H9 (cell line): ENCODE results near the gene ARHGAP15. TPM values are rescaled to one million over a fixed set of nuclear protein-coding genes. Genes with fewer than 3 reads are reported as not detected.

Experiments used
- DNase-seq: peaks from one replicate; pipeline ENCODE4 v3.0.0-alpha.2; 2017
- H2AFZ ChIP-seq: one replicate; pipeline ENCODE4 v1.6.1; 2013; ENCODE audit warnings: mild to moderate bottlenecking, low read length, control low read depth, moderate library complexity
- H2AK5ac ChIP-seq: 2 replicates; pipeline ENCODE4 v1.6.1; 2013; ENCODE audit warnings: low read length, control low read depth, mixed read lengths; ENCODE audit not compliant: insufficient read length
- H2BK120ac ChIP-seq: one replicate; pipeline ENCODE4 v1.6.1; 2013; ENCODE audit warnings: low read depth, mild to moderate bottlenecking, low read length, control low read depth, inconsistent platforms; ENCODE audit not compliant: poor library complexity, severe bottlenecking
- H2BK12ac ChIP-seq: 2 replicates; pipeline ENCODE4 v1.6.1; 2013; ENCODE audit warnings: low read length, control low read depth, mixed read lengths, low read depth; ENCODE audit not compliant: insufficient read length
- H2BK15ac ChIP-seq: 2 replicates; pipeline ENCODE4 v1.6.1; 2013; ENCODE audit warnings: low read depth, low read length, control low read depth
- H2BK20ac ChIP-seq: one replicate; pipeline ENCODE4 v1.6.1; 2013; ENCODE audit warnings: low read depth, mild to moderate bottlenecking, low read length, control low read depth, inconsistent platforms; ENCODE audit not compliant: poor library complexity, severe bottlenecking
- H2BK5ac ChIP-seq: 2 replicates; pipeline ENCODE4 v1.6.1; 2013; ENCODE audit warnings: low read length, control low read depth, mixed read lengths; ENCODE audit not compliant: insufficient read length
- H3K14ac ChIP-seq: 2 replicates; pipeline ENCODE4 v1.6.1; 2013; ENCODE audit warnings: low read length, control low read depth; ENCODE audit not compliant: insufficient read depth
- H3K18ac ChIP-seq: 2 replicates; pipeline ENCODE4 v1.6.1; 2013; ENCODE audit warnings: low read depth, mild to moderate bottlenecking, mixed read lengths, low read length, control low read depth; ENCODE audit not compliant: insufficient read length
- H3K23ac ChIP-seq: 2 replicates; pipeline ENCODE4 v1.6.1; 2013; ENCODE audit warnings: low read length, control low read depth, mixed read lengths, low read depth; ENCODE audit not compliant: insufficient read length
- H3K23me2 ChIP-seq: 2 replicates; pipeline ENCODE4 v1.6.1; 2013; ENCODE audit warnings: low read depth, mild to moderate bottlenecking, mixed read lengths, low read length, control low read depth; ENCODE audit not compliant: insufficient read length, poor library complexity, severe bottlenecking
- H3K27ac ChIP-seq: 2 replicates; pipeline ENCODE4 v1.5.1; 2013; ENCODE audit warnings: low read length, control low read depth, mixed read lengths, low read depth; ENCODE audit not compliant: insufficient read length
- H3K27me3 ChIP-seq: 2 replicates; pipeline ENCODE4 v1.6.1; 2013; ENCODE audit warnings: low read length, control low read depth, inconsistent platforms; ENCODE audit not compliant: insufficient read depth
- H3K4ac ChIP-seq: 2 replicates; pipeline ENCODE4 v1.6.1; 2013; ENCODE audit warnings: low read depth, mild to moderate bottlenecking, control low read depth, inconsistent platforms, low read length, moderate library complexity
- H3K4me1 ChIP-seq: 2 replicates; pipeline ENCODE4 v1.6.1; 2013; ENCODE audit warnings: low read length, control low read depth, inconsistent platforms; ENCODE audit not compliant: insufficient read depth
- H3K4me2 ChIP-seq: 2 replicates; pipeline ENCODE4 v1.6.1; 2013; ENCODE audit warnings: low read length, control low read depth, mixed read lengths; ENCODE audit not compliant: insufficient read length, insufficient read depth
- H3K56ac ChIP-seq: 2 replicates; pipeline ENCODE4 v1.6.1; 2013; ENCODE audit warnings: low read depth, mild to moderate bottlenecking, mixed read lengths, low read length, control low read depth; ENCODE audit not compliant: insufficient read length
- H3K79me1 ChIP-seq: 2 replicates; pipeline ENCODE4 v1.6.1; 2013; ENCODE audit warnings: low read depth, mild to moderate bottlenecking, moderate library complexity, low read length, control low read depth, inconsistent platforms; ENCODE audit not compliant: insufficient read depth, poor library complexity, severe bottlenecking
- H3K79me2 ChIP-seq: 2 replicates; pipeline ENCODE4 v1.6.1; 2013; ENCODE audit warnings: low read length, control low read depth, inconsistent platforms; ENCODE audit not compliant: insufficient read depth
- H3K9ac ChIP-seq: 2 replicates; pipeline ENCODE4 v1.6.1; 2013; ENCODE audit warnings: low read length, control low read depth, mixed read lengths; ENCODE audit not compliant: insufficient read length; ENCODE audit errors: extremely low read depth
- H3K9me3 ChIP-seq: one replicate; pipeline ENCODE4 v1.6.1; 2013; ENCODE audit warnings: low read depth, low read length, inconsistent platforms; ENCODE audit not compliant: control insufficient read depth
- H3T11ph ChIP-seq: one replicate; pipeline ENCODE4 v1.6.1; 2013; ENCODE audit warnings: mild to moderate bottlenecking, low read length, control low read depth, inconsistent platforms
- H4K20me1 ChIP-seq: one replicate; pipeline ENCODE4 v1.6.1; 2013; ENCODE audit not compliant: control insufficient read depth, insufficient read length, insufficient read depth
- H4K5ac ChIP-seq: 2 replicates; pipeline ENCODE4 v1.6.1; 2013; ENCODE audit warnings: low read depth, mild to moderate bottlenecking, mixed read lengths, low read length, control low read depth; ENCODE audit not compliant: insufficient read length
- H4K8ac ChIP-seq: replicated peaks from 2 replicates; pipeline ENCODE4 v1.6.1; 2013; ENCODE audit warnings: low read length, control low read depth, mixed read lengths, low read depth; ENCODE audit not compliant: insufficient read length
- H4K91ac ChIP-seq: 2 replicates; pipeline ENCODE4 v1.6.1; 2013; ENCODE audit warnings: low read depth, mild to moderate bottlenecking, moderate library complexity, mixed read lengths, low read length, control low read depth; ENCODE audit not compliant: insufficient read length
- H3K27ac Mint-ChIP-seq, 3 experiments: 2 replicates in 2 of 3; 3 replicates in 1 of 3; pipeline ENCODE4 v1.8.0; 2020 to 2021; ENCODE audit warnings: mixed read lengths in 3 of 3, mild to moderate bottlenecking in 1 of 3, moderate library complexity in 1 of 3
- H3K27me3 Mint-ChIP-seq: 2 replicates; pipeline ENCODE4 v1.8.0; 2021; ENCODE audit warnings: low read depth, mild to moderate bottlenecking, moderate library complexity, mixed read lengths
- H3K36me3 Mint-ChIP-seq, 3 experiments: 2 replicates in 2 of 3; 3 replicates in 1 of 3; pipeline ENCODE4 v1.8.0; 2020 to 2021; ENCODE audit warnings: low read depth in 3 of 3, mixed read lengths in 3 of 3; ENCODE audit not compliant: insufficient read depth in 1 of 3
- H3K4me1 Mint-ChIP-seq, 2 experiments: 2 replicates each; pipeline ENCODE4 v1.8.0; 2020; ENCODE audit warnings: mixed read lengths in 2 of 2
- H3K4me3 Mint-ChIP-seq, 2 experiments: 2 replicates in 1 of 2; 3 replicates in 1 of 2; pipeline ENCODE4 v1.8.0; 2020 to 2021; ENCODE audit warnings: mild to moderate bottlenecking in 2 of 2, mixed read lengths in 2 of 2, moderate library complexity in 1 of 2
- H3K9me3 Mint-ChIP-seq, 2 experiments: 2 replicates in 1 of 2; 3 replicates in 1 of 2; pipeline ENCODE4 v1.8.0; 2020; ENCODE audit warnings: mild to moderate bottlenecking in 2 of 2, mixed read lengths in 2 of 2, moderate library complexity in 1 of 2
- total RNA-seq: library from RNA; stranded (reverse); gene quantifications from 2 replicates; pipeline ENCODE4 v1.2.1, GENCODE V29; 2021
- TF ChIP-seq, protein P1 (sequence below): fragments of 200-600 bp; sonication (generic); conservative IDR thresholded peaks from 3 replicates; pipeline ENCODE4 v1.8.0; 2021; ENCODE audit warnings: antibody characterized with exemption, mild to moderate bottlenecking

ARHGAP15 gene
- total RNA-seq, 1 experiment from 2014 or later, result not detected

DNA sequence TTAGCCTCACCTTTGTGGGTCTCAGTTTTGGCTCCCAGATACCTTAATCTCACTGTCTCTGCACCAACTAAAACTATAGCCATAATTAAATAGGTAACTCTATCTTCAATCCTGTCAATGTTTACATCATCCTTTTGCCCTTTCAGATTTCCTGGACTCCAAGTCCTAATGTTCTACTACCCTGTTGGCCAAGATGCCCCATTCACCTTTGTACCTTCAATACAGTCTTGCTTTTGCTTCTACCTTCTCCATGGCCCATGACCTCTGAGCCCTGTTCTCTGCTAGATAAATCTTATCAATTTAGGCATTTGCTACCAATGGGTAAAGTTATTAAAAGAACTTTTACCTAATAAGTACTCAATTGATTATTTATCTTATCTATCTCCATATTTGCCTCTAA is 635.5 kb downstream of the ARHGAP15 start:
- Histone ChIP-seq H4K20me1 (no peaks in the 10 kb centered on the region), H2BK20ac (no peak overlapping the region), H3K14ac (no peak overlapping the region), H3K18ac (no peak overlapping the region), H4K5ac (no peak overlapping the region), H2BK120ac (no peak overlapping the region), H4K91ac (no peak overlapping the region), H3K9me3 (no peaks in the 10 kb centered on the region), H3K27me3 (no peaks in the 10 kb centered on the region), H3K4me2 (no peak overlapping the region), H3T11ph (no peak overlapping the region), H2BK15ac (no peak overlapping the region), H3K56ac (no peak overlapping the region), H2AFZ (no peak overlapping the region), H3K4ac (no peak overlapping the region), H2BK5ac (no peak overlapping the region), H3K23me2 (no peaks in the 10 kb centered on the region), H3K79me2 (no peaks in the 10 kb centered on the region), H3K23ac (no peak overlapping the region), H3K27ac (no peak overlapping the region), H3K9ac (no peak overlapping the region), H3K4me1 (peaks cover 2% of the 10 kb centered on the region; the same call in 1 of the 2 replicates), H3K79me1 (no peaks in the 10 kb centered on the region), H2AK5ac (no peak overlapping the region), H2BK12ac (no peak overlapping the region), H4K8ac (no peak overlapping the region)
- Mint-ChIP-seq H3K36me3 (peaks cover 0 to 3% (median 2%) of the 10 kb centered on the region in 3 experiments; a peak in 4 of 7 replicates), H3K4me3 (no peak overlapping the region), H3K4me1 (peaks cover 36 to 47% of the 10 kb centered on the region in 2 experiments), H3K27me3 (no peaks in the 10 kb centered on the region), H3K9me3 (no peaks in the 10 kb centered on the region), H3K27ac (peak overlapping the region in 2 of 3 experiments; percentile 42 to 44; a peak in 4 of 7 replicates)
- DNase-seq, result no peak
- TF ChIP-seq, protein P1, sequence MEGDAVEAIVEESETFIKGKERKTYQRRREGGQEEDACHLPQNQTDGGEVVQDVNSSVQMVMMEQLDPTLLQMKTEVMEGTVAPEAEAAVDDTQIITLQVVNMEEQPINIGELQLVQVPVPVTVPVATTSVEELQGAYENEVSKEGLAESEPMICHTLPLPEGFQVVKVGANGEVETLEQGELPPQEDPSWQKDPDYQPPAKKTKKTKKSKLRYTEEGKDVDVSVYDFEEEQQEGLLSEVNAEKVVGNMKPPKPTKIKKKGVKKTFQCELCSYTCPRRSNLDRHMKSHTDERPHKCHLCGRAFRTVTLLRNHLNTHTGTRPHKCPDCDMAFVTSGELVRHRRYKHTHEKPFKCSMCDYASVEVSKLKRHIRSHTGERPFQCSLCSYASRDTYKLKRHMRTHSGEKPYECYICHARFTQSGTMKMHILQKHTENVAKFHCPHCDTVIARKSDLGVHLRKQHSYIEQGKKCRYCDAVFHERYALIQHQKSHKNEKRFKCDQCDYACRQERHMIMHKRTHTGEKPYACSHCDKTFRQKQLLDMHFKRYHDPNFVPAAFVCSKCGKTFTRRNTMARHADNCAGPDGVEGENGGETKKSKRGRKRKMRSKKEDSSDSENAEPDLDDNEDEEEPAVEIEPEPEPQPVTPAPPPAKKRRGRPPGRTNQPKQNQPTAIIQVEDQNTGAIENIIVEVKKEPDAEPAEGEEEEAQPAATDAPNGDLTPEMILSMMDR, result no peak
